Frontal cortex (tissue), 4 donors: ENCODE data around the gene TTC32. TPM values are rescaled to one million over a fixed set of nuclear protein-coding genes. Genes with fewer than 3 reads are reported as not detected.

Source experiments
- DNase-seq, 2 donors: peaks; one replicate each; pipeline ENCODE4 v3.0.0; 2012; ENCODE audit warnings: low spot score in 2 of 2
- FAIRE-seq: peaks from 2 replicates; lab custom pipeline; 2012; peaks lifted over from hg19 to GRCh38; lab: Jason Lieb, UNC
- total RNA-seq: library from RNA; depleted of rRNA; stranded (reverse); fragments of >200 nt; gene quantifications from one replicate; pipeline ENCODE4 v1.2.3, GENCODE V29; 2014
- donor health status: control.
- donor health status: control.
- donor health status: control.

Gene TTC32
- total RNA-seq, 1 donor from 2014 or later, result 10.6 TPM

DNA sequence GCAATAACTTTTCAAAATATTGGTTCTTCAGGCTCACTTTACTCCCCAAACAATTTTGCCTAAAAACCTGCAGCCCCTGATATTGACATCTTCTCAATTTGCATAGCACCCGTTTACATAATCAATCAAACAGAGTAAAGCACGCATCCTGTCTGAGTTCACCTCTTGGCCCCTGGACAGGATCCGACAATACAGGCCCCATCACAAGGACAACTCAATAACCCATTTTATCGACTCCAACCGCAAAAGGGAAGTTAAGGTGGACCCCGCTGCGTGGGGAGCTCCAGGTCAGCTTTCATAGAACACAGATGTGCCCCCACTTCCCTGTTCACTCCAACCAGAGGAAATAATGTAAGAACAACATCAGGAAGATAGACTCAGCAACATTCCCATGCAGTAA lies 44.7 kb downstream of the TTC32 start:
- DNase-seq, result no peak
- FAIRE-seq, result no peak

GRCh38 chr2:19855542-19856431 lies 46.0 kb downstream of the TTC32 start:
- FAIRE-seq, result no peak
- no peak for DNase-seq

- FAIRE-seq (no peak), DNase-seq (no peak)
Measured at GRCh38 chr2:19854596-19855541, 46.9 kb downstream of the TTC32 start.

DNA sequence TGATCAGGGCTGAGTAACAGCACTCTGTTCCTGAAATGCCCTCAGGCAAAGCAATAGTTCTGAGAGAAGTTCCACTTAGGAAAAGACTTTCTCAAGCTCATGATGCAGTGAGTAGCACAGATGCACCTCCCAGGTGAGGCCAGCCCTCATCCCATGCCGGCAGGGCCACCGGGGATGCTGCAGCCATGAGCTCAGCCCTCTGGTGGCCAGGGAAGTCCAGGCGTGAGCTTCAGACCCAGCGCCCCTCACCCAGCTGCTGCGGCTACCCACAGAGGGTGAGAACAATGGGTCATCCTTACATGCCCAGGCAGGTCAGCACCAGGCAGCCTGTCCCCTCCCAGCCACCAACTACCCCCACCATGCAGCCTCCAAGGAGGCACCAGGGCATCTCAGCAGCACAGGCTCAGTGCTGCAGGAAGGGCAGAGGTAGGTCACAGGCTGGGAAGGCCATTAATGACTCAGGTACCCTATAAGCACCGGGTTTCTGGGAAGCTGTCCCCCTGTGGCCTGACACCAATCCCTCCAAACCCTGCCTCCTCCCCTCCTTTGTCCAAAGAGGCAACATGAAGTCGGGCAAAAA lies 50.6 kb downstream of the TTC32 start:
- FAIRE-seq (no peak), DNase-seq (no peak)

GRCh38 chr2:19850056-19851050 lies 51.4 kb downstream of the TTC32 start:
- no peak for FAIRE-seq
- no peak for DNase-seq

GRCh38 chr2:19848952-19849351 lies 52.8 kb downstream of the TTC32 start:
- no peak for FAIRE-seq

DNA sequence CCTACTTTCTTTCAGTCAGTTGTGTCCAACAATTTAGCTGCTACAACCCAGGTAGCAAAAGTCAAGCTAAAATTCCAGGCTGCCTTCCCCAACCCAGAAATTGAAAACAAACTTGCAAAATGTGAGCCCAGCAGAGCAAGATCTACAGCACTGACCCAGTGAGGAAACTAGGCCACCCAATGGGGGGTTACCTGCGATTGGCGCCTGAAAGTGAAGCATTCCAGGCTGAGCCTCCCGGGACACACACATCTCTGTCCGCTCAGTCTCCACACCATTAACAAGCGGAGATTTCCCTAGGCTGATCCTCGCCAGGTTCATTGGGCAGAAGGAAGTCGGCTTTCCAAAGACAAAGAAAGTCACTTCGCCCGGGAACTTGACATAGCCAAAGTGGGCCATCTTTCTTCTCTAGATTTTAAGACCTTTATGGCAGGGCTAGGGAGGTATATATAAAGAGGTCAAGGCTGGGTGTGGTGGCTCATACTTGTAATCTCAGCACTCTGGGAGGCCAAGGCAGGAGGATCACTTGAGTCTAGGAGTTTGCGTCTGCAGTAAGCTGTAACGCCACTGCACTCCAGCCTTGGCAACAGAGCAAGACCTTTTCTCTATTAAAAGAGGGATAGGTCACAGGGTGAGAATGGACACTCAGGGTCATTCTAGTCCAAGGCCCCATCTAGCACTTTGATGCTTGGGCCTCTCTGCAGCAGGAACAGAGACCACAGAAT lies 53.6 kb downstream of the TTC32 start:
- DNase-seq (no peak), FAIRE-seq (no peak)

More at GRCh38 chr2:19848952-19849351, 52.8 kb downstream of the TTC32 start:
- DNase-seq, result no peak

DNA sequence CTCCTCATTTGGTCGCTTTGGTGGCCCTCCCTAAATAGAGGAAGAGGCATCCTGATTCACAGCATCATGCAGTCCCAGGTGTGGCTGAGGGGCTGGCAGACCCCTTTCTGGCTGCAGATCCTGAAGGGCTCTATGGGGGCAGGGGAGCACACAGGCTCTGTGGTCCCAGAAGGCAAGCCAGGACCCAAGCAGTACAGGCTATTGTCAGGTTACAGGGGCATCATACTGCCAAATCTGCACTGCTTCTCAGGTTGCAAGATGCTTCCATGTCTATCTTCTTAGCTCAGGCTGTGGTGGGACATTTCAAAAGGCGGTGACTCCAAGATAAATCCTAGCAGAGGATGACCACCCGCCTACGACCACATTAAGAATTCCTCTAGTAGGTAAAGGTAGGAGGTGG lies 54.3 kb downstream of the TTC32 start:
- DNase-seq, result no peak
- no peak for FAIRE-seq

Other genes with a start within 250 kb of the TTC32 start
- 25.7 TPM for gene WDR35, start 88.1 kb upstream of the TTC32 start, total RNA-seq
- 1.6 TPM for gene MATN3, start 110.7 kb upstream of the TTC32 start, total RNA-seq
- 92.9 TPM for gene LAPTM4A, start 149.6 kb upstream of the TTC32 start, total RNA-seq